Thyroid gland (tissue), 4 donors: ENCODE results near the gene RNF227. TPM values are rescaled to one million over a fixed set of nuclear protein-coding genes. Genes with fewer than 3 reads are reported as not detected.

Experiments
- DNase-seq, 2 donors: peaks; one replicate each; pipeline ENCODE4 v3.0.0-alpha.2; 2019
- H3K27ac ChIP-seq, 3 donors: fragments of 200-600 bp; sonication (generic); 1 replicate in 2 of 3; 2 replicates in 1 of 3; pipeline ENCODE4 v1.5.1; 2016 to 2019; ENCODE audit warnings: mild to moderate bottlenecking in 1 of 3, moderate library complexity in 1 of 3
- H3K27me3 ChIP-seq: fragments of 200-600 bp; sonication (generic); one replicate; pipeline ENCODE4 v1.5.1; 2019
- H3K36me3 ChIP-seq, 2 donors: fragments of 200-600 bp; sonication (generic); one replicate each; pipeline ENCODE4 v1.5.1; 2016 to 2019
- H3K4me1 ChIP-seq, 2 donors: fragments of 200-600 bp; sonication (generic); one replicate each; pipeline ENCODE4 v1.5.1; 2017 to 2019
- H3K4me3 ChIP-seq, 3 donors: fragments of 200-600 bp; sonication (generic); replicated peaks in 1 of 3; 1 replicate in 2 of 3; 2 replicates in 1 of 3; pipeline ENCODE4 v1.5.1; 2016; ENCODE audit warnings: mild to moderate bottlenecking in 1 of 3
- H3K9me3 ChIP-seq: fragments of 200-600 bp; sonication (generic); one replicate; pipeline ENCODE4 v1.5.1; 2017
- POLR2A ChIP-seq, 2 donors: fragments of 450-650 bp; IDR thresholded peaks; one replicate each; pipeline ENCODE4 v1.6.1; 2017; ENCODE audit warnings: antibody characterized with exemption in 2 of 2, mild to moderate bottlenecking in 2 of 2, moderate library complexity in 1 of 2
- WGBS, 2 donors: methylation state at CpG; one replicate each; pipeline ENCODE4 v1.1.5; 2017; 5-methylcytosine and 5-hydroxymethylcytosine counted together
- intact Hi-C: fragments of 100-400 bp; cut with DNase I; formaldehyde crosslinking; loops from one replicate; pipeline ENCODE4 v1.15.1; 2023
- total RNA-seq, 4 donors: library from RNA; depleted of rRNA; stranded (reverse); fragments of >200 nt; gene quantifications; one replicate each; pipeline ENCODE4 v1.2.3, GENCODE V29; 2016
- TF ChIP-seq, protein P1 (sequence below), 6 experiments: fragments of 200-600 bp in 3 of 6; fragments of 450-650 bp in 3 of 6; sonication (generic) in 3 of 6; IDR thresholded peaks; one replicate each; pipeline ENCODE4 v1.5.1; 2016 to 2019; ENCODE audit warnings: antibody characterized with exemption in 6 of 6, mild to moderate bottlenecking in 2 of 6, inconsistent platforms in 1 of 6, moderate library complexity in 1 of 6

Gene RNF227
- total RNA-seq, 4 donors from 2014 or later, result 1.1 to 4.3 (median 2.2) TPM

DNA sequence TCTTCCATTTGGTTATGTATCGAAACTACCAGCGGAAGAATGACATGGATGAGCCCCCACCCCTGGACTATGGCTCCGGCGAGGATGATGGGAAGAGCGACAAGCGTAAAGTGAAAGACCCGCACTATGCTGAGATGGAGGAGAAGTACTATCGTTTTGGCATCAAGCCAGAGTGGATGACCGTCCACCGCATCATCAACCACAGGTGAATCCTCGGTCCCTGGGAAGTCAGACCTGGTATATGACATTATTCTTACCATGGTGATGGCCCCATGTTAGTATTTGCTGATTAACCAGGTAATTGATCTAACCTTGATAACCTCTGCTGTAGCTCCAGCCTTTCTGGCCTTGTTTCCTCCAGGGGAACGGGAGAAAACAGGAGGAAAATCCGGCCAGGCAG is 19.0 kb downstream of the RNF227 start:
- DNase-seq, result no peak
- no peak for TF ChIP-seq POLR2A (IDR thresholded peaks at IDR 0.05)
- TF ChIP-seq, protein P1, sequence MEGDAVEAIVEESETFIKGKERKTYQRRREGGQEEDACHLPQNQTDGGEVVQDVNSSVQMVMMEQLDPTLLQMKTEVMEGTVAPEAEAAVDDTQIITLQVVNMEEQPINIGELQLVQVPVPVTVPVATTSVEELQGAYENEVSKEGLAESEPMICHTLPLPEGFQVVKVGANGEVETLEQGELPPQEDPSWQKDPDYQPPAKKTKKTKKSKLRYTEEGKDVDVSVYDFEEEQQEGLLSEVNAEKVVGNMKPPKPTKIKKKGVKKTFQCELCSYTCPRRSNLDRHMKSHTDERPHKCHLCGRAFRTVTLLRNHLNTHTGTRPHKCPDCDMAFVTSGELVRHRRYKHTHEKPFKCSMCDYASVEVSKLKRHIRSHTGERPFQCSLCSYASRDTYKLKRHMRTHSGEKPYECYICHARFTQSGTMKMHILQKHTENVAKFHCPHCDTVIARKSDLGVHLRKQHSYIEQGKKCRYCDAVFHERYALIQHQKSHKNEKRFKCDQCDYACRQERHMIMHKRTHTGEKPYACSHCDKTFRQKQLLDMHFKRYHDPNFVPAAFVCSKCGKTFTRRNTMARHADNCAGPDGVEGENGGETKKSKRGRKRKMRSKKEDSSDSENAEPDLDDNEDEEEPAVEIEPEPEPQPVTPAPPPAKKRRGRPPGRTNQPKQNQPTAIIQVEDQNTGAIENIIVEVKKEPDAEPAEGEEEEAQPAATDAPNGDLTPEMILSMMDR (IDR thresholded peaks at IDR 0.05), result no peak
- no peaks in the 10 kb centered on the region for H3K27me3 ChIP-seq
- no peak overlapping the region for H3K27ac ChIP-seq
- H3K36me3 ChIP-seq, result peaks cover 66 to 72% of the 10 kb centered on the region in 2 donors
- H3K4me3 ChIP-seq, result no peak overlapping the region
- WGBS, 2 donors, result 89 to 95% methylated on average over 13 of the region's 13 CpGs
- no peaks in the 10 kb centered on the region for H3K9me3 ChIP-seq
- no peaks in the 10 kb centered on the region for H3K4me1 ChIP-seq
- intact Hi-C loops, result no loop called here

DNA sequence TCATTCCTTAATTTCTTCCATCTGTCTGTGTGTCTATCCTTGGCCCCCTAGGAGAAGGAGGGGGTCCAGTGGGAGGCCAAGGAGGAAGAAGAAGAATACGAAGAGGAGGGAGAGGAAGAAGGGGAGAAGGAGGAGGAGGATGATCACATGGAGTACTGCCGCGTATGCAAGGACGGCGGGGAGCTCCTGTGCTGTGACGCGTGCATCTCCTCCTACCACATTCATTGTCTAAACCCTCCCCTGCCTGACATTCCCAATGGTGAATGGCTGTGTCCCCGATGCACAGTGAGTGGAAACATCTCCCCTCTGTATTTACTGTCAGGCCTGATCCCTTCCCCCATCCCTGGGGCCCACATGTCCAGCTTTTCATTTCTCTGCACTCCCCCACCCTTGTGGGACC is 21.2 kb downstream of the RNF227 start:
- 91 to 92% methylated on average over 8 of the region's 8 CpGs for WGBS, 2 donors

DNA sequence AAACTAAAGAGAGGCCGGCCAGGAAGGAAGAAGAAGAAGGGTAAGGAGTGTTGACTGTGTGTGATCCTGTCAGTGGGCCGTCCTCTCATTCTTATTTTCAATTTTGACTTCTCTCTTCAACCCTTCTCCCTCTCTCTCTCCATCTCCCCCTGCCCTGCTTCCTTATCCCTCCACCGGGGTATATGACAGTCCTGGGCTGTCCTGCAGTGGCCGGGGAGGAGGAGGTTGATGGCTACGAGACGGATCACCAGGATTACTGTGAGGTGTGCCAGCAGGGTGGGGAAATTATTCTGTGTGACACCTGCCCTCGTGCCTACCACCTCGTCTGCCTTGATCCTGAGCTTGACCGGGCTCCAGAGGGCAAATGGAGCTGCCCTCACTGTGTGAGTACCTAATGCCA is 21.9 kb downstream of the RNF227 start:
- WGBS, 2 donors, result 91 to 92% methylated on average over 9 of the region's 9 CpGs
- intact Hi-C loops, result no loop called here
- H3K36me3 ChIP-seq, result peaks cover 52 to 62% of the 10 kb centered on the region in 2 donors

More for the DNA sequence above, 21.2 kb downstream of the RNF227 start:
- Histone ChIP-seq H3K4me1 (peaks cover 0 to 3% of the 10 kb centered on the region in 2 donors), H3K9me3 (no peaks in the 10 kb centered on the region), H3K27ac (no peak overlapping the region), H3K27me3 (no peaks in the 10 kb centered on the region), H3K4me3 (no peak overlapping the region), H3K36me3 (peaks cover 58 to 68% of the 10 kb centered on the region in 2 donors)
- TF ChIP-seq, protein P1 (IDR thresholded peaks at IDR 0.05), result no peak
- TF ChIP-seq POLR2A (IDR thresholded peaks at IDR 0.05), result no peak
- no peak for DNase-seq
- intact Hi-C loops, result no loop called here

DNA sequence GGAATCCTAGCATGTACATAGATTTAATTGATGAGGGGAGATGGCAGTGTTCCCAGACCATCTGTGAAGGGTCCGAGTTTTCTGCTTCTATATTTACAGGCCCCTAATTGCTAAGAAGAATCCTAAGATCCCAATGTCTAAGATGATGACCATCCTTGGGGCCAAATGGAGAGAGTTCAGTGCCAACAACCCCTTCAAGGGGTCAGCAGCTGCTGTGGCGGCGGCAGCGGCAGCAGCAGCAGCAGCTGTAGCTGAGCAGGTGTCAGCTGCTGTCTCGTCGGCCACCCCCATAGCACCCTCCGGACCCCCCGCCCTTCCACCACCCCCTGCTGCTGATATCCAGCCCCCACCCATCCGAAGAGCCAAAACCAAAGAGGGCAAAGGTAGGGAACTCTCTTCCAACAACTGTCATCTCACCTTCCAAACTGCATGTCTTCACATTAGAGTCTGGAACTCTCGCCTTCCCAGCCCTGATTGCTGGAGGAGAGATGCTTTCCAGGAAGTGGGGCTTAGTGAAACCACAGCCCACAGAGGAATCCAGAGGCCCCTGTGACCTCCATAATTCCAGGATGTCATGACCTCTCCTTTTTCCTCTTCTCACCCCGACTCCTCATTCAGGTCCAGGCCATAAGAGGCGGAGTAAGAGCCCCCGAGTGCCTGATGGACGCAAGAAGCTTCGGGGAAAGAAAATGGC is 22.8 kb downstream of the RNF227 start:
- Histone ChIP-seq H3K9me3 (no peaks in the 10 kb centered on the region), H3K4me3 (no peak overlapping the region), H3K36me3 (peaks cover 43 to 53% of the 10 kb centered on the region in 2 donors), H3K4me1 (peaks cover 15 to 19% of the 10 kb centered on the region in 2 donors), H3K27ac (no peak overlapping the region), H3K27me3 (no peaks in the 10 kb centered on the region)
- intact Hi-C loops, result no loop called here
- DNase-seq, result no peak
- 94 to 95% methylated on average over 13 to 15 of the region's 15 CpGs for WGBS, 2 donors
- TF ChIP-seq POLR2A (IDR thresholded peaks at IDR 0.05), result no peak
- TF ChIP-seq, protein P1 (IDR thresholded peaks at IDR 0.05), result no peak

More for the DNA sequence above, 21.9 kb downstream of the RNF227 start:
- H3K9me3 ChIP-seq, result no peaks in the 10 kb centered on the region
- peaks cover 6 to 10% of the 10 kb centered on the region in 2 donors for H3K4me1 ChIP-seq
- TF ChIP-seq, protein P1 (IDR thresholded peaks at IDR 0.05), result no peak
- TF ChIP-seq POLR2A (IDR thresholded peaks at IDR 0.05), result no peak
- no peak overlapping the region for H3K4me3 ChIP-seq
- H3K27me3 ChIP-seq, result no peaks in the 10 kb centered on the region
- DNase-seq, result no peak
- H3K27ac ChIP-seq, result no peak overlapping the region

DNA sequence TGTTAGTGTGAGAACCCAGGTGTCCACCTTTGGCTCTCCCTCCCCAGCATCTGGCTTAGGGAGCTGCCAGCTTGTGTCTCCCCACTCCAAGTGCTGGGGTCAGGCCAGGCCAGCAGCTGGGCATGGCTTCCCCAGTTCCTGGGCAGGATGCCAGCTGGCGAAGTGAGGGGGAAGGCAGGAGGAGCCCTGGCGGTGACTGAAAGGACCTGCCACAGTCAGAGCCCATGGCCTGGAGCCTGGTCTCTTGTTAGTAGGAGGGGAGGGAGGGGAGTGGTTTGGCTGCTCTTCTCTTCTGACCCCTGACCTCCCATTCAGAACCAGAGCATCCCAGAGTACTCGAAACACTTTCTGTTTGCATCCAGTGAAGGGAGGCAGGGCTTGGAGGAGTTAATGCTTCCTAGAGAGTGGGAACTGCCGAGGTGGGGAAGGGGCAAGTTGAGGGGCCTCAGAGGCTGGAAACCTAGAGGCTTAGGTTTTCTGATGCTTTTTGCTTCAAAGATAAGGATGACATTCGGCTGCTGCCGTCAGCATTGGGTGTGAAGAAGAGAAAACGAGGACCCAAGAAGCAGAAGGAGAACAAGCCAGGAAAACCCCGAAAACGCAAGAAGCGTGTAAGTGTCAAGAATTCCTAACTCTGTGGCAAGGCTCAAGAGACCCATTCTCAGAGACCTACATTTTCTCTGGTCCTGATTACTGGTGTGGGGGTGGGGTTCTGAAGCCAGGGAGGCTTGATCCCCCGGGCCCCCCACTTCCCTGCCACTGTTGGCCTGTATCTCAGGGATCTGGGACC is 26.7 kb downstream of the RNF227 start:
- no peaks in the 10 kb centered on the region for H3K27me3 ChIP-seq
- intact Hi-C loops, result no loop called here
- peak overlapping the region; percentile 81 to 98 (median 92) for H3K27ac ChIP-seq
- DNase-seq, result peak; percentile 100
- H3K4me1 ChIP-seq, result peaks cover 35 to 41% of the 10 kb centered on the region in 2 donors
- TF ChIP-seq, protein P1 (IDR thresholded peaks at IDR 0.05), result peak in 5 of 6 experiments; percentile 54 to 78 (median 74)
- peak in 1 of 2 donors; percentile 53 for TF ChIP-seq POLR2A (IDR thresholded peaks at IDR 0.05)
- H3K9me3 ChIP-seq, result no peaks in the 10 kb centered on the region
- H3K4me3 ChIP-seq, result no peak overlapping the region
- WGBS, 2 donors, result 33 to 44% methylated on average over 8 to 11 of the region's 11 CpGs
- peaks cover 19 to 26% of the 10 kb centered on the region in 2 donors for H3K36me3 ChIP-seq
